Activated naive CD4-positive, alpha-beta T cell treated with anti-CD3 and anti-CD28 coated beads for 36 hours (primary cell): ENCODE results near the gene COMMD9. TPM values are rescaled to one million over a fixed set of nuclear protein-coding genes. Genes with fewer than 3 reads are reported as not detected.
"Not testable (repeated sequence)": the region's sequence is repeated elsewhere in the genome, so short reads cannot be mapped to it uniquely, and the experiment has no call there.

Experiments used
- CTCF ChIA-PET: fragments of 350-600 bp; sonication (Branson Sonifier 250); formaldehyde crosslinking; loops from one replicate; lab custom pipeline; 2021; ENCODE audit warnings: antibody characterized with exemption; lab: Charles Lee
- DNase-seq: peaks from one replicate; pipeline ENCODE4 v3.0.0-alpha.2; 2020
- H3K27ac Mint-ChIP-seq: one replicate; pipeline ENCODE4 v1.8.0; 2021; ENCODE audit warnings: mild to moderate bottlenecking, mixed read lengths
- H3K27me3 Mint-ChIP-seq: one replicate; pipeline ENCODE4 v1.8.0; 2021; ENCODE audit warnings: low read depth, mixed read lengths
- H3K36me3 Mint-ChIP-seq: one replicate; pipeline ENCODE4 v1.8.0; 2021; ENCODE audit warnings: low read depth, mixed read lengths
- H3K4me1 Mint-ChIP-seq: one replicate; pipeline ENCODE4 v1.8.0; 2021; ENCODE audit warnings: low read depth, mixed read lengths
- H3K4me3 Mint-ChIP-seq: one replicate; pipeline ENCODE4 v1.8.0; 2021; ENCODE audit warnings: mild to moderate bottlenecking, moderate library complexity, mixed read lengths
- H3K9me3 Mint-ChIP-seq: one replicate; pipeline ENCODE4 v1.8.0; 2021; ENCODE audit warnings: mixed read lengths
- intact Hi-C: fragments of 100-400 bp; cut with micrococcal nuclease; formaldehyde crosslinking; loops from one replicate; pipeline ENCODE4 v1.15.1; 2023
- total RNA-seq, 2 experiments: library from RNA; stranded (reverse); gene quantifications; one replicate each; pipeline ENCODE4 v1.2.3, GENCODE V29; 2021

COMMD9 gene
- 10 to 100 TPM; 28.9 to 30.9 TPM for total RNA-seq

GRCh38 chr11:36289226-36289852 is at the start of gene COMMD9:
TSS of gene COMMD9 (minus strand) at chr11:36289424. CDS start at chr11:36289412, 12 bp downstream.
- Mint-ChIP-seq H3K4me1 (peaks cover 34% of the 10 kb centered on the region), H3K27me3 (no peaks in the 10 kb centered on the region), H3K36me3 (no peaks in the 10 kb centered on the region), H3K27ac (peak within 1 kb of the TSS; percentile 78), H3K4me3 (peak within 1 kb of the TSS; percentile 91), H3K9me3 (no peaks in the 10 kb centered on the region)
- intact Hi-C loops: loop anchor here (1.0 kb wide), 4 partner anchors 54 to 627 kb away; partner anchors contain the start of genes TRAF6 and TRIM44
- CTCF ChIA-PET: interaction anchor here (0.6 to 6.4 kb wide), 10 partner anchors 17 to 467 kb away, joined by 3 to 109 read pairs (median 4); no protein-coding TSS in a partner anchor
- peak; percentile 98 for DNase-seq

GRCh38 chr11:36333897-36334296 is 44.7 kb upstream of the COMMD9 start:
- Mint-ChIP-seq H3K4me1 (peaks cover 9% of the 10 kb centered on the region), H3K4me3 (no peak overlapping the region), H3K27me3 (peaks cover 18% of the 10 kb centered on the region), H3K9me3 (no peaks in the 10 kb centered on the region), H3K27ac (no peak overlapping the region), H3K36me3 (no peaks in the 10 kb centered on the region)
- DNase-seq: no peak
- intact Hi-C loops: no loop called here
- CTCF ChIA-PET: interaction anchor here (0.6 to 1.4 kb wide), 2 partner anchors 10 to 159 kb away, joined by 3 to 4 read pairs; no protein-coding TSS in a partner anchor

- no peak for DNase-seq
- CTCF ChIA-PET: interaction anchor here (0.6 kb wide), 1 partner anchor 10 kb away, joined by 3 read pairs; no protein-coding TSS in a partner anchor
- H3K4me1 Mint-ChIP-seq: peaks cover 10% of the 10 kb centered on the region
- H3K27me3 Mint-ChIP-seq: peaks cover 14% of the 10 kb centered on the region
- H3K36me3 Mint-ChIP-seq: no peaks in the 10 kb centered on the region
- intact Hi-C loops: no loop called here
- peak overlapping the region; percentile 54 for H3K27ac Mint-ChIP-seq
- no peaks in the 10 kb centered on the region for H3K9me3 Mint-ChIP-seq
- no peak overlapping the region for H3K4me3 Mint-ChIP-seq
Measured at GRCh38 chr11:36333468-36333867, 44.2 kb upstream of the COMMD9 start.

- no peak for DNase-seq
- intact Hi-C loops: no loop called here
- H3K9me3 Mint-ChIP-seq: no peaks in the 10 kb centered on the region
- peaks cover 15% of the 10 kb centered on the region for H3K27me3 Mint-ChIP-seq
- H3K27ac Mint-ChIP-seq: no peak overlapping the region
- H3K4me3 Mint-ChIP-seq: no peak overlapping the region
- H3K36me3 Mint-ChIP-seq: no peaks in the 10 kb centered on the region
- peaks cover 17% of the 10 kb centered on the region for H3K4me1 Mint-ChIP-seq
- CTCF ChIA-PET: no interaction called here
Measured at GRCh38 chr11:36330411-36330810, 41.2 kb upstream of the COMMD9 start.

- CTCF ChIA-PET: no interaction called here
Measured at GRCh38 chr11:36328966-36329673, 39.9 kb upstream of the COMMD9 start.

GRCh38 chr11:36326524-36327419 is 37.5 kb upstream of the COMMD9 start:
- CTCF ChIA-PET: no interaction called here
- Mint-ChIP-seq H3K4me3 (no peak overlapping the region), H3K4me1 (peaks cover 11% of the 10 kb centered on the region), H3K27ac (no peak overlapping the region), H3K27me3 (peaks cover 10% of the 10 kb centered on the region), H3K36me3 (no peaks in the 10 kb centered on the region), H3K9me3 (no peaks in the 10 kb centered on the region)
- no peak for DNase-seq
- intact Hi-C loops: no loop called here

More at GRCh38 chr11:36328966-36329673, 39.9 kb upstream of the COMMD9 start:
- Mint-ChIP-seq H3K27ac (no peak overlapping the region), H3K27me3 (peaks cover 12% of the 10 kb centered on the region), H3K36me3 (no peaks in the 10 kb centered on the region), H3K4me3 (no peak overlapping the region), H3K4me1 (peaks cover 17% of the 10 kb centered on the region), H3K9me3 (no peaks in the 10 kb centered on the region)
- DNase-seq: no peak
- intact Hi-C loops: no loop called here

- H3K27ac Mint-ChIP-seq, H3K4me3 Mint-ChIP-seq, H3K36me3 Mint-ChIP-seq, H3K27me3 Mint-ChIP-seq, intact Hi-C loops, H3K9me3 Mint-ChIP-seq, CTCF ChIA-PET, DNase-seq: not testable (repeated sequence)
- peaks cover 11% of the 10 kb centered on the region for H3K4me1 Mint-ChIP-seq
Measured at GRCh38 chr11:36325403-36325802, 36.2 kb upstream of the COMMD9 start.

GRCh38 chr11:36324956-36325355 is 35.7 kb upstream of the COMMD9 start:
- H3K27me3 Mint-ChIP-seq, H3K9me3 Mint-ChIP-seq, H3K4me3 Mint-ChIP-seq, DNase-seq, CTCF ChIA-PET, intact Hi-C loops, H3K36me3 Mint-ChIP-seq, H3K27ac Mint-ChIP-seq: not testable (repeated sequence)
- H3K4me1 Mint-ChIP-seq: peaks cover 11% of the 10 kb centered on the region

GRCh38 chr11:36317992-36318391 is 28.8 kb upstream of the COMMD9 start:
- DNase-seq: no peak
- H3K4me3 Mint-ChIP-seq: no peak overlapping the region
- H3K4me1 Mint-ChIP-seq: peaks cover 7% of the 10 kb centered on the region
- intact Hi-C loops: no loop called here
- no peaks in the 10 kb centered on the region for H3K9me3 Mint-ChIP-seq
- H3K36me3 Mint-ChIP-seq: no peaks in the 10 kb centered on the region
- CTCF ChIA-PET: interaction anchor here (1.0 to 1.8 kb wide), 3 partner anchors 25 to 175 kb away, joined by 3 to 5 read pairs (median 4); no protein-coding TSS in a partner anchor
- no peak overlapping the region for H3K27ac Mint-ChIP-seq
- H3K27me3 Mint-ChIP-seq: peaks cover 21% of the 10 kb centered on the region

GRCh38 chr11:36316049-36316448 is 26.8 kb upstream of the COMMD9 start:
- peaks cover 26% of the 10 kb centered on the region for H3K27me3 Mint-ChIP-seq
- CTCF ChIA-PET: no interaction called here

GRCh38 chr11:36314434-36314767 is 25.2 kb upstream of the COMMD9 start:
- CTCF ChIA-PET: interaction anchor here (1.1 kb wide), 1 partner anchor 39 kb away, joined by 3 read pairs; no protein-coding TSS in a partner anchor
- no peak overlapping the region for H3K27ac Mint-ChIP-seq
- H3K9me3 Mint-ChIP-seq: no peaks in the 10 kb centered on the region
- intact Hi-C loops: no loop called here
- H3K27me3 Mint-ChIP-seq: peaks cover 29% of the 10 kb centered on the region
- DNase-seq: no peak
- no peak overlapping the region for H3K4me3 Mint-ChIP-seq
- no peaks in the 10 kb centered on the region for H3K36me3 Mint-ChIP-seq
- H3K4me1 Mint-ChIP-seq: peaks cover 11% of the 10 kb centered on the region

More at GRCh38 chr11:36316049-36316448, 26.8 kb upstream of the COMMD9 start:
- Mint-ChIP-seq H3K27ac (no peak overlapping the region), H3K4me3 (no peak overlapping the region), H3K36me3 (no peaks in the 10 kb centered on the region), H3K9me3 (no peaks in the 10 kb centered on the region), H3K4me1 (peaks cover 11% of the 10 kb centered on the region)
- no peak for DNase-seq
- intact Hi-C loops: no loop called here
